HL-60 (cell line): ENCODE measurements around the gene NRL.

Experiments
- DNase-seq, 2 experiments: peaks; one replicate each; pipeline ENCODE4 v3.0.0-alpha.2; 2010 to 2020; ENCODE audit warnings: low read depth in 1 of 2, low spot score in 1 of 2
- H3K27ac ChIP-seq: fragments of 250-450 bp; sonication (Bioruptor Pico); replicated peaks from 2 replicates; pipeline ENCODE4 v1.5.1; 2020; ENCODE audit warnings: mild to moderate bottlenecking, moderate library complexity
- H3K27me3 ChIP-seq: fragments of 250-450 bp; sonication (Bioruptor Pico); 2 replicates; pipeline ENCODE4 v1.5.1; 2021; ENCODE audit warnings: mild to moderate bottlenecking, moderate library complexity; ENCODE audit not compliant: insufficient read depth, poor library complexity, severe bottlenecking
- H3K4me3 ChIP-seq: replicated peaks from 2 replicates; pipeline ENCODE4 v1.5.1; 2011; ENCODE audit warnings: mild to moderate bottlenecking, control low read depth, low read length; ENCODE audit not compliant: insufficient read depth
- GABPA ChIP-seq: IDR thresholded peaks from 2 replicates; pipeline ENCODE4 v1.6.1; 2012; ENCODE audit warnings: low read depth
- POLR2AphosphoS5 ChIP-seq: IDR thresholded peaks from 2 replicates; pipeline ENCODE4 v1.6.1; 2012; ENCODE audit warnings: low read depth
- SPI1 ChIP-seq: IDR thresholded peaks from 2 replicates; pipeline ENCODE4 v1.6.1; 2012; ENCODE audit warnings: low read depth, mild to moderate bottlenecking, borderline replicate concordance
- TF ChIP-seq, protein P1 (sequence below): IDR thresholded peaks from one replicate; pipeline ENCODE4 v1.5.1; 2011; ENCODE audit warnings: low read length, control low read depth, inconsistent platforms; ENCODE audit not compliant: insufficient read depth
- TF ChIP-seq, protein P2 (sequence below): IDR thresholded peaks from 2 replicates; pipeline ENCODE4 v1.6.1; 2012; ENCODE audit warnings: low read depth; ENCODE audit not compliant: insufficient replicate concordance

The NRL gene

DNA sequence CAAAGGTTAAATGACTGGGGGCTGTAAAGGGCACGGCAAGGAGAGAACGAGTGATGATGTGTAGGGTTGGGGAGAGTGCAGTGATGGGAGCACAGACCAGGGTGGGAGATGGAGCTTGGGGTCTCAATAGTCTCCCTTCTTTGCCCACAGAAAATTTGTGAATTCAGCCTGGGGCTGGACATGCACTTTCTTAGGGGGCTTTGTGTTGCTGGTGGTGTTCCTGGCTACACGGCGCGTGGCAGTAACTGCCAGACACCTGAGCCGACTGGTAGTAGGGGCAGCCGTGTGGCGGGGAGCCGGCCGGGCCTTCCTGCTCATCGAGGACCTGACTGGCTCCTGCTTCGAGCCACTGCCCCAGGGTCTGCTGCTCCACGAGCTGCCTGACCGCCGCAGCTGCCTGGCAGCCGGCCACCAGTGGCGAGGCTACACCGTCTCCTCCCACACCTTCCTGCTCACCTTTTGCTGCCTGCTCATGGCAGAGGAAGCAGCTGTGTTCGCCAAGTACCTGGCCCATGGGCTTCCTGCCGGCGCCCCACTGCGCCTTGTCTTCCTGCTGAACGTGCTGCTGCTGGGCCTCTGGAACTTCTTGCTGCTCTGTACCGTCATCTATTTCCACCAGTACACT lies 17.4 kb upstream of the NRL start:
- DNase-seq, result no peak
- Histone ChIP-seq H3K27me3 (no peaks in the 10 kb centered on the region), H3K4me3 (no peak overlapping the region), H3K27ac (no peak overlapping the region)
- TF ChIP-seq GABPA (no peak), SPI1 (no peak), POLR2AphosphoS5 (no peak)
- TF ChIP-seq, protein P1, sequence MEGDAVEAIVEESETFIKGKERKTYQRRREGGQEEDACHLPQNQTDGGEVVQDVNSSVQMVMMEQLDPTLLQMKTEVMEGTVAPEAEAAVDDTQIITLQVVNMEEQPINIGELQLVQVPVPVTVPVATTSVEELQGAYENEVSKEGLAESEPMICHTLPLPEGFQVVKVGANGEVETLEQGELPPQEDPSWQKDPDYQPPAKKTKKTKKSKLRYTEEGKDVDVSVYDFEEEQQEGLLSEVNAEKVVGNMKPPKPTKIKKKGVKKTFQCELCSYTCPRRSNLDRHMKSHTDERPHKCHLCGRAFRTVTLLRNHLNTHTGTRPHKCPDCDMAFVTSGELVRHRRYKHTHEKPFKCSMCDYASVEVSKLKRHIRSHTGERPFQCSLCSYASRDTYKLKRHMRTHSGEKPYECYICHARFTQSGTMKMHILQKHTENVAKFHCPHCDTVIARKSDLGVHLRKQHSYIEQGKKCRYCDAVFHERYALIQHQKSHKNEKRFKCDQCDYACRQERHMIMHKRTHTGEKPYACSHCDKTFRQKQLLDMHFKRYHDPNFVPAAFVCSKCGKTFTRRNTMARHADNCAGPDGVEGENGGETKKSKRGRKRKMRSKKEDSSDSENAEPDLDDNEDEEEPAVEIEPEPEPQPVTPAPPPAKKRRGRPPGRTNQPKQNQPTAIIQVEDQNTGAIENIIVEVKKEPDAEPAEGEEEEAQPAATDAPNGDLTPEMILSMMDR, result no peak
- TF ChIP-seq, protein P2, sequence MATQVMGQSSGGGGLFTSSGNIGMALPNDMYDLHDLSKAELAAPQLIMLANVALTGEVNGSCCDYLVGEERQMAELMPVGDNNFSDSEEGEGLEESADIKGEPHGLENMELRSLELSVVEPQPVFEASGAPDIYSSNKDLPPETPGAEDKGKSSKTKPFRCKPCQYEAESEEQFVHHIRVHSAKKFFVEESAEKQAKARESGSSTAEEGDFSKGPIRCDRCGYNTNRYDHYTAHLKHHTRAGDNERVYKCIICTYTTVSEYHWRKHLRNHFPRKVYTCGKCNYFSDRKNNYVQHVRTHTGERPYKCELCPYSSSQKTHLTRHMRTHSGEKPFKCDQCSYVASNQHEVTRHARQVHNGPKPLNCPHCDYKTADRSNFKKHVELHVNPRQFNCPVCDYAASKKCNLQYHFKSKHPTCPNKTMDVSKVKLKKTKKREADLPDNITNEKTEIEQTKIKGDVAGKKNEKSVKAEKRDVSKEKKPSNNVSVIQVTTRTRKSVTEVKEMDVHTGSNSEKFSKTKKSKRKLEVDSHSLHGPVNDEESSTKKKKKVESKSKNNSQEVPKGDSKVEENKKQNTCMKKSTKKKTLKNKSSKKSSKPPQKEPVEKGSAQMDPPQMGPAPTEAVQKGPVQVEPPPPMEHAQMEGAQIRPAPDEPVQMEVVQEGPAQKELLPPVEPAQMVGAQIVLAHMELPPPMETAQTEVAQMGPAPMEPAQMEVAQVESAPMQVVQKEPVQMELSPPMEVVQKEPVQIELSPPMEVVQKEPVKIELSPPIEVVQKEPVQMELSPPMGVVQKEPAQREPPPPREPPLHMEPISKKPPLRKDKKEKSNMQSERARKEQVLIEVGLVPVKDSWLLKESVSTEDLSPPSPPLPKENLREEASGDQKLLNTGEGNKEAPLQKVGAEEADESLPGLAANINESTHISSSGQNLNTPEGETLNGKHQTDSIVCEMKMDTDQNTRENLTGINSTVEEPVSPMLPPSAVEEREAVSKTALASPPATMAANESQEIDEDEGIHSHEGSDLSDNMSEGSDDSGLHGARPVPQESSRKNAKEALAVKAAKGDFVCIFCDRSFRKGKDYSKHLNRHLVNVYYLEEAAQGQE, result no peak

DNA sequence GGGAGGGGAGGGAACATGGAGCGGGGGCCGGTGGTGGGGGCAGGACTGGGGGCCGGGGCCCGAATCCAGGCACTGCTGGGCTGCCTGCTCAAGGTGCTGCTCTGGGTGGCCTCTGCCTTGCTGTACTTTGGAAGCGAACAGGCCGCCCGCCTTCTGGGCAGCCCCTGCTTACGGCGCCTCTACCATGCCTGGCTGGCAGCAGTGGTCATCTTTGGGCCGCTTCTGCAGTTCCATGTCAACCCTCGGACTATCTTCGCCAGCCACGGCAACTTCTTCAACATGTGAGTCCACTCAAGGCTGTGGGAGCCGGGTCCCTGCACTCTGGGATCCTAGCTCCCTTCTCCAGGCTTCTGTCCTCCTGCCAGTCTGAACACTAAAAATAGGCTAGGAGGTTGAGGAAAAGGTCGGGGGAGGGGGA lies 16.8 kb upstream of the NRL start:
- no peak for DNase-seq
- H3K27ac ChIP-seq, result no peak overlapping the region
- no peak overlapping the region for H3K4me3 ChIP-seq
- H3K27me3 ChIP-seq, result no peaks in the 10 kb centered on the region
- TF ChIP-seq GABPA, result no peak
- TF ChIP-seq SPI1, result no peak
- TF ChIP-seq, protein P1, result no peak
- TF ChIP-seq, protein P2, result no peak

DNA sequence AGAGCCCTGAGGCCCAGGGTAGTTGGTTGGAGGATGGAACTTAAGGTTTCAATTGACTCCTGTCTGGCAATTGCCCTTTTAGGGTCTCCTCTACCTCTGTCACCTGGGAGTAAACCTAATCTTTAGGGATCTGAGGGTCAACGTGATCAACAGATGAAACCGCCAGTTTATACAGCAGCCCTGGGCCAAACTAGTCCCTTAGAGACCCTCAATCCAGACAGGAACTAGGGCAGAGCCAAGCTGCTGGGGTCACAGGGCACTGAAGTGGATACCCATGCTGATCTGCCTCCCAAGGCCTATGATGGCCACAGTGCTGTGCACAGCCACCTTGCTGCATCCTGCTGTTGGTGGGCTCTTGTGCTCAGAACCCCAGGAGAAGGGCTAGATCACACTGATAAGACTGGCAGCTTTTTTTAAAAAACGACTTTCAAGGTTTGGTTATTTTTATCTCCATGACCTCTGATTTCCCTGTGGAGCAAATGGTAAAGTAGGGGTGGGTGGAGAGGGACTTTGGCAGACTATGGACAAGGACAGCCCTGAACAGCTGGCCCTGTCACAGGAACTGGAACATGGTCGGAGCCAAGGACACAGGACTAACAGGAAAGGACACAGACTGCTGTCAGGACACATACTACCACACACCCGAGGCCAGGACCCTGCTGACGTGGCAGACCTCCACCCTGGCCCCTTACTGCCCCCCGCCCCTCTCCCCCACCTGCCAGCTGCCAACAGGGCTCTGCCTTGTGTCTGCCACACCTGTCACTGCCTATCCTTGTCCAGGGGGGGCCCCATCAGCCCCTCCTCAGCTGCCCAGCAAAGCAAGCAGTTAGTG lies 16.2 kb upstream of the NRL start:
- no peak overlapping the region for H3K27ac ChIP-seq
- TF ChIP-seq POLR2AphosphoS5, result no peak
- no peak for TF ChIP-seq GABPA
- TF ChIP-seq, protein P1, result no peak
- TF ChIP-seq, protein P2, result no peak
- no peak for TF ChIP-seq SPI1
- H3K4me3 ChIP-seq, result no peak overlapping the region
- no peaks in the 10 kb centered on the region for H3K27me3 ChIP-seq
- DNase-seq, result no peak
